Activated T-cell treated with anti-CD3 and anti-CD28 coated beads, Interleukin-2, amount 50 U/mL, for 4 hours (primary cell): ENCODE results near the gene MSANTD2. TPM values are rescaled to one million over a fixed set of nuclear protein-coding genes. Genes with fewer than 3 reads are reported as not detected.

Experiments used
- ATAC-seq, 2 donors: fragments of 200-7000 bp; cut with Tn5 transposase; one replicate each; pipeline ENCODE4 v1.10.0; 2021
- DNase-seq: peaks from one replicate; pipeline ENCODE4 v3.0.0-alpha.2; 2020
- H3K27me3 Mint-ChIP-seq: one replicate; pipeline ENCODE4 v1.8.0; 2021; ENCODE audit warnings: low read depth, mixed read lengths
- H3K36me3 Mint-ChIP-seq: one replicate; pipeline ENCODE4 v1.8.0; 2022; ENCODE audit warnings: mixed read lengths; ENCODE audit not compliant: insufficient read depth
- H3K4me1 Mint-ChIP-seq: one replicate; pipeline ENCODE4 v1.8.0; 2021; ENCODE audit warnings: low read depth, mixed read lengths
- H3K4me3 Mint-ChIP-seq: one replicate; pipeline ENCODE4 v1.8.0; 2021; ENCODE audit warnings: mild to moderate bottlenecking, moderate library complexity, mixed read lengths
- H3K9me3 Mint-ChIP-seq: one replicate; pipeline ENCODE4 v1.8.0; 2021; ENCODE audit warnings: mixed read lengths
- total RNA-seq, 3 donors: library from RNA; stranded (reverse); gene quantifications; one replicate each; pipeline ENCODE4 v1.2.1, GENCODE V29; 2021

The MSANTD2 gene
- total RNA-seq, 3 donors from 2014 or later, result 9.0 to 10.2 (median 9.2) TPM

DNA sequence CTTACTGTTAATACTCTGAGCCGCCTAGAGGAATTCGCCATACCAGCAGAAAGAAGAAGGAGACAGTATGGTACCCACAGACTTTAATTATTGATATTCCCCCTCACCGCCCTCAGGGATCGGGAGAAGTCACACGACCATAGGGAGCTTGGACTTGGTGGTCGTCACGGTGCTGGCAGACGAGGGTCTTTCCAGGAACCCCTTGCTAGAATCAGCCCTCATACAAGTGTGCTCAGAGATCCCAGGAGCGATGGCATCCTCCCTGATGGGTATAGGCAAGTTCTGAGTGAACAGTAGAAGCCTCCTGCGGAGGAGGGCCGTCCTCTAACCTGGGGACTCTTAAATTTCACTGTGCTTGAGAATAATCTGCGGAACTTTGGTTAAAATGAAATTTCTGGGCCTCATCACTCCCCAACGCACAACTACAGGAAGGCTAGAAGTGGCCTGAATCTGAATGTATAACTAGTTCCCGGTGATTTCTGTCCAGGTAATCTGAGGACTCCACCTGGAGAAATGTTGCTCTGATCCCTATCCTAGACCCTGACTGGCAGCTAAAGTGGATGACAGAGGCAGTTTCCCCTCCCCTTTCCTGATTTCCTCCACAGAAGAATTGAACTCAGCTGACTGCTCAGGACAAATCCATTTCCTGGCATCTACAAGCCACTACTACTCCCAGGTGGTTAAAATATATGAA is 52.7 kb downstream of the MSANTD2 start:
- DNase-seq, result no peak
- ATAC-seq, result no peak
- H3K36me3 Mint-ChIP-seq, result no peaks in the 10 kb centered on the region
- H3K9me3 Mint-ChIP-seq, result no peaks in the 10 kb centered on the region
- peaks cover 3% of the 10 kb centered on the region for H3K27me3 Mint-ChIP-seq
- peak overlapping the region; percentile 89 for H3K4me3 Mint-ChIP-seq
- H3K4me1 Mint-ChIP-seq, result peaks cover 20% of the 10 kb centered on the region

DNA sequence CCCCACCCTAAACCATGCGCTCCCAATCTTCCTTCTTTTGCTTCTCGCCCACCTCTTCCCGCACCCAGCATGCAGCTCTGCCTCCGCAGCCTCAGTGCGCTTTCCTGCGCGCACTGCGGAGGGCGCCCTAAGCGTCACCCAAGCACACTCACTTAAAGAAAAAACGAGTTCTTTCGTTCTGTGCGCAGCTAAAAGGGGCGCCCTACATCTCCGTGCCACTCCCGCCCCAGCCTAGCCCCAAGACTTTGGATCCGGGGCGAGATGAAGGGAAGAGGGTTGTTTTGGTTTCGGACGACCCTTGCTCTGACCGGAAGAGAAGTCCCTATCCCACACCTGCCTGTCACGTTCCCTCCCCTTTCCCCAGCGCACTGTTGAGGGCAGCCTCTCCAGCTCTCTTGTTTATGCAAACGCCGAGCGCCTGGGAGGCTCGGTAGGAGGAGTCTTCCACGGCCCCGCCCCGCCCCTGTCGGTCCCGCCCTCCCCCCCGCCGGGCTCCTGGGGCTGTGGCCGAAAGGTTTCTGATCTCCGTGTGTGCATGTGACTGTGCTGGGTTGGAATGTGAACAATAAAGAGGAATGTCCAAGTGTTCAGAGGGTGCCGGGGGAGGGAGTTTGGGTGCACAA is 53.5 kb downstream of the MSANTD2 start:
- Mint-ChIP-seq H3K27me3 (peaks cover 3% of the 10 kb centered on the region), H3K4me3 (peak overlapping the region; percentile 89), H3K36me3 (no peaks in the 10 kb centered on the region), H3K4me1 (peaks cover 20% of the 10 kb centered on the region), H3K9me3 (no peaks in the 10 kb centered on the region)
- DNase-seq (peak; percentile 77), ATAC-seq (peak; percentile 89)

DNA sequence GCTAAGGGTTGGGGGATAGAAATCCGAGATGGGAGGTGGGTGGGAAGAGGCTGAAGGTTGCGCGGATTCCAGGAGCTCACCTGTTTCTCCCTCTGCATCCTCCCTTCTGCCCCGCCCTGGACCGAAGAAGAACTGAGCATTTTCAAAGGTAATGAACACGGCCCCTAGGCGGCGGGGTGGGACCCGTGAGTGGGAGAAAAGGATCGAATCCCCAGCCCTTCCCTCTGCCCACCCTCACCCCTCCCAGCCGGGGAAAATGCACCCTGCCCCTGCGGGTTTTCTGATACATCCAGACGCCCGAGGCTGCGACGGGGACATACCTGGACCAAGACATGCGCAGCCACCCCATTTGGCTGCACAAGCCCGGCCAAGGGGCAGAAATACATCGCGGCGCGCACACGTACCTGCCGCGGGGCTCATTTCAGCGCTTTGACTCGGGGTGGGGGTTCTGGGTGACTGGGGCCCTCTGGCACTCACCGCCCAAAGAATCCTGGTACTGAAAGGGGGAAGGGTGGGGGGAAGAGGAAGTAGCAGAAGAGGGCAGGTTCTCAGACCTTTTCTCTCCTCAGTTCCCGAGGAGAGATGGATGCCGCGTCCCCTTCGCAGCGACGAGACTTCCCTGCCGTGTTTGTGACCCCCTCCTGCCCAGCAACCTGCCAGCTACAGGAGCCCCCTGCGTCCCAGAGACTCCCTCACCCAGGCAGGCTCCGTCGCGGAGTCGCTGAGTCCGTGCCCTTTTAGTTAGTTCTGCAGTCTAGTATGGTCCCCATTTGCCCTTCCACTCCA is 54.2 kb downstream of the MSANTD2 start:
- H3K9me3 Mint-ChIP-seq, result no peaks in the 10 kb centered on the region

DNA sequence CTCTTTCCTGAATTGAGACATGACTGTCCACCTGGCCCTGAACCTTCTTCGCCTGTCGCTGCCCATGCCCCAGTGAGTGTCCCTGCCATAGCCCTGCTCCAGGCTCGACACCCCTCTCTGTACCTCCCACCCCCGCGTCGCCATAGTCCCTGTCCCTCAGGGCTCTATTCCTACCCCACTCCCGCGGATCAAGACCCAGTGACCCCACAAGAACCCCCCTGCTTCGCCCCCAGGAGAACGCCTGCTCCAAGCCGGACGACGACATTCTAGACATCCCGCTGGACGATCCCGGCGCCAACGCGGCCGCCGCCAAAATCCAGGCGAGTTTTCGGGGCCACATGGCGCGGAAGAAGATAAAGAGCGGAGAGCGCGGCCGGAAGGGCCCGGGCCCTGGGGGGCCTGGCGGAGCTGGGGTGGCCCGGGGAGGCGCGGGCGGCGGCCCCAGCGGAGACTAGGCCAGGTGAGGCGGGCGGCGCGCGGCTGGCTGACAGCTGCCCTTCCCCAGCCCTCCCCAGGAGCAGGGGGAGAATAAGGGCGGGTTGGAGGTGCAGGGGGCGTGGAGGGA is 54.9 kb downstream of the MSANTD2 start:
- Mint-ChIP-seq H3K27me3 (peaks cover 2% of the 10 kb centered on the region), H3K36me3 (no peaks in the 10 kb centered on the region), H3K9me3 (no peaks in the 10 kb centered on the region), H3K4me1 (peaks cover 26% of the 10 kb centered on the region), H3K4me3 (peak overlapping the region; percentile 69)
- ATAC-seq (no peak), DNase-seq (no peak)

More for the DNA sequence above, 54.2 kb downstream of the MSANTD2 start:
- ATAC-seq, result peak; percentile 20 to 27
- peaks cover 3% of the 10 kb centered on the region for H3K27me3 Mint-ChIP-seq
- H3K36me3 Mint-ChIP-seq, result no peaks in the 10 kb centered on the region
- peaks cover 20% of the 10 kb centered on the region for H3K4me1 Mint-ChIP-seq
- no peak for DNase-seq
- H3K4me3 Mint-ChIP-seq, result peak overlapping the region; percentile 89

DNA sequence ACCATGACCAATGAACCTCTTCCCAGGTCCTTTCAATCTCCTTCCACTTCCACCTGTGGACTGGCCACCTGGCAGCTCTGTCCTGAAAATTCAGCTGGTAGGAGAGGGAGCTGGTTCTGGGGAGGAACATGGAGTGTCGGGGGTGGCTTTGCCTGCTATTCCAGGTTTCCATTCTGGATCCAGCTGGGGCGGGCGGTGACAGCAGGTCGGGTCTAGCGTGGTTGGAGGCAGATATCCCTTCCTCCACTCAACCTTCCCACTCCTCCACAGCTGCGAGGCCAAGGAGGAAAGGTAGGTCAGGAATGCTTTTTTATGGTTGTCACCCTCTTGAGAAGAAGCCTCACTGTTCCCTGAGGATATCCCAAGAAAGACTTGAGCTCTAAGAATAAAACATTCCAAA is 57.2 kb downstream of the MSANTD2 start:
- H3K4me1 Mint-ChIP-seq, result peaks cover 24% of the 10 kb centered on the region
- H3K36me3 Mint-ChIP-seq, result no peaks in the 10 kb centered on the region
- peaks cover 4% of the 10 kb centered on the region for H3K27me3 Mint-ChIP-seq
- no peak for ATAC-seq
- H3K9me3 Mint-ChIP-seq, result no peaks in the 10 kb centered on the region
- no peak overlapping the region for H3K4me3 Mint-ChIP-seq
- no peak for DNase-seq

DNA sequence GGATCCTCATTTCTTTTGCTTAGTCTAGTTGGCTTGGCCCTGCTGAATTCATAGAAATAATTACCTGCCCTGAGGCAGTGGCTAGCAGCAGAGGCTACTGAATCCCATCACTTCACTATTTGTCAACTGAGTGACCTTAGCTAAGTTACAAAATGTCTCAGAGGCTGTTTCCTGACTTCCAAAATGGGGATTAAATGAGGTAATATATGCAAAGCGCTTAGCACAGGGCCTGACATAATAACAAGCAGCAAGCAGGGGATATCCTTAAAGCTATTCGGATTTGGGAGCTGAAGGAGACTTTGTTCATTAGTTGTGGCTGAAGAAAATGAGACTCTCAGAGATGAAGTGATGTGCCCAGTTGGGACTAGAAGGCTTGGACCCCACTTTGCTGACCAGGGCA is 57.7 kb downstream of the MSANTD2 start:
- no peaks in the 10 kb centered on the region for H3K36me3 Mint-ChIP-seq
- no peak overlapping the region for H3K4me3 Mint-ChIP-seq
- peaks cover 24% of the 10 kb centered on the region for H3K4me1 Mint-ChIP-seq
- DNase-seq (no peak), ATAC-seq (no peak)
- H3K27me3 Mint-ChIP-seq, result peaks cover 4% of the 10 kb centered on the region
- H3K9me3 Mint-ChIP-seq, result no peaks in the 10 kb centered on the region

DNA sequence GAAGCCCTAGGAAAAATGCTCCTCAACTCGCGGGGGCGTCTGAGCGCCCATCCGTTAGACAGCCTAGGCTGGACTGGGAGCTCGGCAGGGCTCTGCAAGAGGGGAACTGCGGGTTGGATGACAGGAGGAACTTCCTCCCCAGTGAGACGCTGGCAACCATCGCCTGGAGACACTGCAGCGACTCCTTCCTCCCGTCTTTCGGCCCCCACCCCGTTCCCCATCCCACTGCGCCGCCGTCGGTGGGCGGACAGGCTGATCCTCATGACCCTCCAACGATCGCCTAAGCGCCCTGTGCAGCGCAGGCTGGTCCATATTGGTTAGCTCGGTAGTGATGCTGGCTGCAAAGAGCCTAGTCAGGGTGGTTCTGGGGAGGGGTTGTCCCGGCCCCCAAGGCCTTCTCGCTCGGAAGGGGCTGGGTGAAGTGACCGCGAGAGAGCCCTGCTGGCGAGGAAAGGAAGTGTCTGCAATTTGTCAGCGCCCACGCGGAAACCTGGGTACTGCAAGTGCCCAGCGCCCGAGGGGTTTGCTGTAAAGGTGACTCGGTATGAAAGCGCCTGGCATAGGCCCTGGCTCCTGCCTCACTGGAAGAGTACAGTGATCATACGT is 59.8 kb downstream of the MSANTD2 start:
- H3K9me3 Mint-ChIP-seq, result no peaks in the 10 kb centered on the region
- peak; percentile 44 to 45 for ATAC-seq
- H3K27me3 Mint-ChIP-seq, result peaks cover 4% of the 10 kb centered on the region
- no peaks in the 10 kb centered on the region for H3K36me3 Mint-ChIP-seq
- DNase-seq, result peak; percentile 47
- H3K4me3 Mint-ChIP-seq, result peak overlapping the region; percentile 80
- peaks cover 18% of the 10 kb centered on the region for H3K4me1 Mint-ChIP-seq

DNA sequence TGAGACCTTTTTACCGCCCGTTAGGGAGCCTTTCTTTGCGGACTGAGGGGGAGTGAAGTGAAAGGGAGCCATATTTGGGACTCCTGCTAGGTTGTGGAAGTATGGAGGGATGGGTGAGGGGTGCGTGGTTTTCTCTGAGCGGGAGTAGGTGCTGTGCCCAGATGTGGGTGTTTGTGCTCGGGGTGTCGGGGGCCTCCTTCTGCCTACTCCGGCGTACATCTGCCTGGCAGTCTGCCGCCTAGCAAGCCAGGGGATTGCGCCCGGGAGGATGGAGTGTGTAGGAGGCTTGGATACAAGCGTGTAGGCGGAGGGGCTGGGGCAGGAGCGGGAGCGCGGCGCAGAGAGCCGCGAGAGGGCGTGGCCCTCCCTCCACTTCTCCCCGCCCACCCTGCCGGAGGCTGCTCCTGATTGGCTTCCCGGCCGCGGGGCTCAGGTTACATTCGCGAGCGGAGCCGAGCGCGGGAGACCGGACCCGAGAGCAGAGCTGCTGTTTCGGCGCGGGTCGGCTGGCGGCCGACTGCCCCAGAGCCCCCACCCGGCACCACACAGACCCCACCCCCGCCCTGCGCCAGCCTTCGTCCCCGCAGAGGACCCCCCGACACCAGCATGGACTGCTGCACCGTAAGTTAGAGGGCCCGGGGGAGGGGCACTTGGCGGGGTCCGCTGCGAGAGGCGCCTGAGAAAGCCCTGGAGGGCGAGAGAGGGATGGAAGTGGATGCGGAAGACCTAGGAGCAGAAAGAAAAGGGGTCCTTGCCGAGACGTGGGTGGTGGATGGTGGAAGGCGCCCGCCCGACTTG is 60.5 kb downstream of the MSANTD2 start, which contains the start of gene NRGN:
Gene NRGN, plus strand, starts transcription at position 464 of the 798 bp plus-strand sequence. Its CDS starts 143 bp downstream, at position 607.
- peaks cover 4% of the 10 kb centered on the region for H3K27me3 Mint-ChIP-seq
- peak within 1 kb of the TSS; percentile 80 for H3K4me3 Mint-ChIP-seq
- H3K9me3 Mint-ChIP-seq, result no peaks in the 10 kb centered on the region
- H3K4me1 Mint-ChIP-seq, result peaks cover 14% of the 10 kb centered on the region
- ATAC-seq (peak; percentile 96 to 97), DNase-seq (peak; percentile 80)
- no peaks in the 10 kb centered on the region for H3K36me3 Mint-ChIP-seq

DNA sequence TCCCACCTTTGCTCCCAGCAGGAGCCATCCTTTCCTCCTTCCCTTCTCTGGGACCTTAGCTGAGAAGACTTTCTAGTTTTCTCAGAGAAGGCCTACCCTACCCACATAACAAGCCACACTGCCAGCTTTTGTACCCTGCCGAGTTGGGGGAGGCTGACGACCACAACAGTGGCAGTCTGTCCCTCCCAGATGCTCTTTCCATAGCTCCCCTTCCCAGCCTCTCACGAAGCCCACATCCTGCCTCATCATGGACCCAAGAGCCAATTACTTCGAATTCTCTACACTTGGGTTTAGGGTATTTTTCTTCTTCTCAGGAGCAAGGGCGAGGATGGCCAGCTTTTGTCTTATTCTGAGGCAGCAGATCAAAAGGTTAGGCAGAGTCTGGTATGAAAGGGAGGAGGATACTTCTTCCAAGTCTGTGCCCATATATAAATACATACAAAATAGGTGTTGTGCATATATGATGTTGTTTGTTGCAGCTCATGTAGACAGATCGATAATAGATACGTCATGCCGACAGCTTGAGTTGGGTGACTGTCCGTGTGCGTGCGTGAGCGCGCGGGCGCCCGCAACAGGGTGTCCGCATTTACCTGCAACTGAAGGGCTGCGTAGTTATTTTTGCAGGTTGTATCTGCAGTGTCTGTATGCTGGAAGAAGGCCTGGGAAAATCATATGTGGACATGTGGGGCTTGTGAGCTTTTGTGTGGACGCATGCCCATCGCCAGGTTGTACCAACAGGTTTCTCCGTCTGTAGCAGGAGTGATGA is 61.3 kb downstream of the MSANTD2 start:
- peak overlapping the region; percentile 80 for H3K4me3 Mint-ChIP-seq
- H3K36me3 Mint-ChIP-seq, result no peaks in the 10 kb centered on the region
- no peak for DNase-seq
- peaks cover 14% of the 10 kb centered on the region for H3K4me1 Mint-ChIP-seq
- no peak for ATAC-seq
- H3K9me3 Mint-ChIP-seq, result no peaks in the 10 kb centered on the region
- peaks cover 4% of the 10 kb centered on the region for H3K27me3 Mint-ChIP-seq

DNA sequence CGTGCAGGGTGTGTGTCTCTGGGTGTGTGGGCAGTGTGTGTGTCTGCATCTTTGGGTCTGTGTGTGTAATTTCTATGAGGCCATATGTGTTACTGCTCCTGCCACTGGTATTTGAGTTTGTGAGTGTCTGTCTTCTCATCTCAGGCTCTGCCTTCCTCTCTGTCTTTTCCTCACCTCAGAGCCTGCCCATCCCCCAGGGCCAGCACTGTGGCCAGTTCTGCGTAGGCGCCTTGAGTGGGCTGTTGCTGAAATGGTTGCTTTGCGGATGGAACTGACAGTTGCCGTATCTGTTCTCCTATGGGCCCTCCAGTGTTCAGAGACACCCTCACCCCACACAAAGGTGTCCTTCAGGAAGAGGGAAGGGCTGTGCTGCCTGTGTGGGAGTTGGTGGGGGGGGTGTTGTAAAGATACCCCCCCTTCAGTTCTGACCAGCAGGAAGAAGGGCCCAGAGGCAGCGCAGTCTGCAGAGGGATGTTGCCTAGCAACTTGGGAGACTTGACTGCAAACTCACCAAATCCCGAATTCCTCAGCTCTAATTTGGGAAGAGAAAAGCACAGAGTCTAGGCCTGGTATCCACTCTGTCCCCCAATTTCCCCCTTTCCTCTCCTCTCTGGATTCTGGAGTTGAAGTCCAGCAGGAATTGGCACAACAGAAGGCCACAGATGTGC is 62.4 kb downstream of the MSANTD2 start:
- Mint-ChIP-seq H3K4me1 (peaks cover 14% of the 10 kb centered on the region), H3K9me3 (no peaks in the 10 kb centered on the region), H3K36me3 (no peaks in the 10 kb centered on the region), H3K4me3 (no peak overlapping the region), H3K27me3 (peaks cover 4% of the 10 kb centered on the region)
- ATAC-seq (no peak), DNase-seq (no peak)

DNA sequence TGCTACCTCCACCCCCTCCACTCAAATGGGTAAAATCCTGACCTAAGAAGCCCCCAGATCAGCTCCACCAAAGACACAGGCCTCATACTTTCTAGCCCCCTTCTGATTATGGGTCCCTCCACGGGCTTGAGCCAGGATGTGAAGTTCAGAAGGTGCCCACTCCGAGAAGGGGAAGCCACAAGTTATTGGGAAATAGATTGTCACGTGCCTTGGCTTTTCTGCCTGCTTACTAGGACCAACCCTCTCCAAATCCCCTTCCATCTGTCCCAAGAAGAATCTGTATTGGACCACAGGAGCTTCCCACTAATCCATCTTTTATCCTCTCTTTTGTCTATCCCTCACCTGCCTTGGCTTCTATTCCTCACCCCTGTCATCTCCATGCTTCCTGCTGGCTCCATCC is 63.5 kb downstream of the MSANTD2 start:
- ATAC-seq, result no peak
- Mint-ChIP-seq H3K9me3 (no peaks in the 10 kb centered on the region), H3K4me3 (no peak overlapping the region), H3K4me1 (peaks cover 14% of the 10 kb centered on the region), H3K36me3 (no peaks in the 10 kb centered on the region), H3K27me3 (peaks cover 4% of the 10 kb centered on the region)
- DNase-seq, result no peak

DNA sequence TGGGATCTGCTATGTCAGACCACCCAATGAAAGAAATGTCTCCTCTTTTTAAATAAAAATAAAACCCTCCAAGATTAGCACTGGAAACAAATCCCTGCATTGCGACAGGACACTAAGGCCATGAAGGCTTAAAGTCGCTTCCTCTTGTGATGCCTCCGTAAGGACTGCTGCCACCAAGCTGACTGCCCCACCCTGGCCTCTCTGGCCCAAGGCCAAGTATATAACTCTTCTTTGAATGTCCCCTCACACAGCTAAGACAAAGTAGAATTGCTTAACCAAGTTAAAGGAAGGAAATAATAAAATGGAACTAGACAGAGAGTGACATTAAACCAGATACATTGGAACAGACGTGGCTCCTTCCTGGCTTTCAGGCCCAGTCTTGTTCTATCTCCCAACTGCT is 68.0 kb downstream of the MSANTD2 start:
- peaks cover 1% of the 10 kb centered on the region for H3K27me3 Mint-ChIP-seq
- DNase-seq (no peak), ATAC-seq (no peak)
- H3K4me3 Mint-ChIP-seq, result no peak overlapping the region
- no peaks in the 10 kb centered on the region for H3K4me1 Mint-ChIP-seq
- H3K36me3 Mint-ChIP-seq, result no peaks in the 10 kb centered on the region
- H3K9me3 Mint-ChIP-seq, result no peaks in the 10 kb centered on the region
